Measurements from ENCODE around the gene NUDT14. TPM values are rescaled to one million over a fixed set of nuclear protein-coding genes. Genes with fewer than 3 reads are reported as not detected.

The NUDT14 gene
- total and polyA plus RNA-seq, 2 experiments from 2014 or later: 14.8 to 38.4 TPM

DNA sequence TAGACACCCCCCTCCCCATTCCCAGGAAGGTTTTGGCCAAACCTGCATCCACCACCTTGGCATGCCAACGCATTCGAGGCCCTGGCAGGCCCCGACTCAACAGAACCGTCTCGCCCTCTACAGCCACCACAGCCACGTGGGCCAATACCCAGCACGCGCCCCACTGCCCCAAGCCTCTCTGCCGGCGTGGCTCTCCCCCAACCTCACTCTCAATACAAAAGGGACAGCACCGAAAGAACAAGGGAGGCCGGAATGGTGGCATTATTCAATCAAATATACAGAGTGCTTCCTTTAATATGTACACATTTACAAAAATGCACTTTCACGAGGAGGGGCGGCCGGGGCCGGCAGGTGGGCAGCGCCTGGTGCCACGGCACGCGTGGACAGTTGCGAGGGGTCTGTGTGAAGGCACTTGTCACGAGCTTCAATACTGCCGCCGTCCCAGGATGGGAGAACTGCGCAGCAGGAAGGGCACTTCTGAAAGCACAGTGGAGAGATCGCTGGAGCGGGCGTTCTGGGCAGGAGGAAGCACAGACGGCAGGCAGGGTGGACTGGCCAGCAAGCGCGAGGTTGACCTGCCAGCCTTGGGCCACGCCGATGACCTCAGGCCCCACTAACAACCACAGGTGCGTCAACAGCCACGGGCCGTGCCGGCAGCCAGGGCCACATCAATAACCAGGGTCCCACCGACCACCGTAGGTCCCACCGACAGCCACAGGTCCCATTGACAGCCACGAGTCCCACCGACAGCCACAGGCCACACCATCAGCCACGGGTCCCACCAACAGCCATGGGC is 39.4 kb downstream of the NUDT14 start:
- no peak for TF ChIP-seq EZH2 (IDR thresholded peaks at IDR 0.05; ENCODE audit: low read depth, unreplicated experiment)

DNA sequence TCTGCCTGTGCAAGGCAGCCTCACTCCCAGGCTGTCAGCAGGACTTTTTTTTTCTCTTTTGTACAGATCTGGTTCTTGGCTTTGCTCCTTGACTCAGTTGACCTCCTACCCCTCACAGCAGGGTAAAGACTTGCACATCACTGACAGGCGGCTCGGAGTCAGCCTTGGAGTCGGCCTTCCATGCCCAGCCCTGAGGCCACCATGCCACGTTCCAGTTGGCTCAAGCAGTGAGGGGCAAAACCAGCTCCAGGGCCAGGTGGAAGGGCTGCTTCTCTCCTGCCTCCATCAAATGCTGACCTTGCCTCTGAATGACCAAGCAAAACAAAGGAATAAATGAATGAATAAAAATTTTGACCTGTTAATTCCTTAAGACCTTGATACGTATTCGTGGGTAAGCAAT is 40.1 kb downstream of the NUDT14 start:
- Mint-ChIP-seq H3K27me3 (ENCODE audit: insufficient read depth, low read depth, poor library complexity) (peaks cover 9% of the 10 kb centered on the region), H3K4me3 (no peak overlapping the region), H3K4me1 (no peaks in the 10 kb centered on the region; the same call in 2 of the 3 replicates), H3K27ac (no peak overlapping the region), H3K9me3 (peaks cover 19% of the 10 kb centered on the region), H3K36me3 (ENCODE audit: low read depth) (peaks cover 9% of the 10 kb centered on the region; the same call in 2 of the 3 replicates)
- Histone ChIP-seq H3K4me1 (ENCODE audit: insufficient read depth) (no peaks in the 10 kb centered on the region), H3F3A (replicated peaks; ENCODE audit: low read depth) (no peaks in the 10 kb centered on the region), H3K36me3 (ENCODE audit: insufficient read depth) (no peaks in the 10 kb centered on the region), H3K4me3 (no peak overlapping the region), H2AFZ (no peak overlapping the region), H3K79me2 (replicated peaks; ENCODE audit: insufficient read depth) (no peaks in the 10 kb centered on the region), H4K20me1 (replicated peaks; ENCODE audit: insufficient read depth) (no peaks in the 10 kb centered on the region), H3K27ac (ENCODE audit: low read depth) (no peak overlapping the region), H3K4me2 (no peak overlapping the region), H3K9me2 (ENCODE audit: insufficient read depth) (no peaks in the 10 kb centered on the region), H3K27me3 (ENCODE audit: insufficient read depth) (no peaks in the 10 kb centered on the region)
- no peak for ATAC-seq
- no peak for DNase-seq (ENCODE audit: low spot score)
- TF ChIP-seq, protein P1, sequence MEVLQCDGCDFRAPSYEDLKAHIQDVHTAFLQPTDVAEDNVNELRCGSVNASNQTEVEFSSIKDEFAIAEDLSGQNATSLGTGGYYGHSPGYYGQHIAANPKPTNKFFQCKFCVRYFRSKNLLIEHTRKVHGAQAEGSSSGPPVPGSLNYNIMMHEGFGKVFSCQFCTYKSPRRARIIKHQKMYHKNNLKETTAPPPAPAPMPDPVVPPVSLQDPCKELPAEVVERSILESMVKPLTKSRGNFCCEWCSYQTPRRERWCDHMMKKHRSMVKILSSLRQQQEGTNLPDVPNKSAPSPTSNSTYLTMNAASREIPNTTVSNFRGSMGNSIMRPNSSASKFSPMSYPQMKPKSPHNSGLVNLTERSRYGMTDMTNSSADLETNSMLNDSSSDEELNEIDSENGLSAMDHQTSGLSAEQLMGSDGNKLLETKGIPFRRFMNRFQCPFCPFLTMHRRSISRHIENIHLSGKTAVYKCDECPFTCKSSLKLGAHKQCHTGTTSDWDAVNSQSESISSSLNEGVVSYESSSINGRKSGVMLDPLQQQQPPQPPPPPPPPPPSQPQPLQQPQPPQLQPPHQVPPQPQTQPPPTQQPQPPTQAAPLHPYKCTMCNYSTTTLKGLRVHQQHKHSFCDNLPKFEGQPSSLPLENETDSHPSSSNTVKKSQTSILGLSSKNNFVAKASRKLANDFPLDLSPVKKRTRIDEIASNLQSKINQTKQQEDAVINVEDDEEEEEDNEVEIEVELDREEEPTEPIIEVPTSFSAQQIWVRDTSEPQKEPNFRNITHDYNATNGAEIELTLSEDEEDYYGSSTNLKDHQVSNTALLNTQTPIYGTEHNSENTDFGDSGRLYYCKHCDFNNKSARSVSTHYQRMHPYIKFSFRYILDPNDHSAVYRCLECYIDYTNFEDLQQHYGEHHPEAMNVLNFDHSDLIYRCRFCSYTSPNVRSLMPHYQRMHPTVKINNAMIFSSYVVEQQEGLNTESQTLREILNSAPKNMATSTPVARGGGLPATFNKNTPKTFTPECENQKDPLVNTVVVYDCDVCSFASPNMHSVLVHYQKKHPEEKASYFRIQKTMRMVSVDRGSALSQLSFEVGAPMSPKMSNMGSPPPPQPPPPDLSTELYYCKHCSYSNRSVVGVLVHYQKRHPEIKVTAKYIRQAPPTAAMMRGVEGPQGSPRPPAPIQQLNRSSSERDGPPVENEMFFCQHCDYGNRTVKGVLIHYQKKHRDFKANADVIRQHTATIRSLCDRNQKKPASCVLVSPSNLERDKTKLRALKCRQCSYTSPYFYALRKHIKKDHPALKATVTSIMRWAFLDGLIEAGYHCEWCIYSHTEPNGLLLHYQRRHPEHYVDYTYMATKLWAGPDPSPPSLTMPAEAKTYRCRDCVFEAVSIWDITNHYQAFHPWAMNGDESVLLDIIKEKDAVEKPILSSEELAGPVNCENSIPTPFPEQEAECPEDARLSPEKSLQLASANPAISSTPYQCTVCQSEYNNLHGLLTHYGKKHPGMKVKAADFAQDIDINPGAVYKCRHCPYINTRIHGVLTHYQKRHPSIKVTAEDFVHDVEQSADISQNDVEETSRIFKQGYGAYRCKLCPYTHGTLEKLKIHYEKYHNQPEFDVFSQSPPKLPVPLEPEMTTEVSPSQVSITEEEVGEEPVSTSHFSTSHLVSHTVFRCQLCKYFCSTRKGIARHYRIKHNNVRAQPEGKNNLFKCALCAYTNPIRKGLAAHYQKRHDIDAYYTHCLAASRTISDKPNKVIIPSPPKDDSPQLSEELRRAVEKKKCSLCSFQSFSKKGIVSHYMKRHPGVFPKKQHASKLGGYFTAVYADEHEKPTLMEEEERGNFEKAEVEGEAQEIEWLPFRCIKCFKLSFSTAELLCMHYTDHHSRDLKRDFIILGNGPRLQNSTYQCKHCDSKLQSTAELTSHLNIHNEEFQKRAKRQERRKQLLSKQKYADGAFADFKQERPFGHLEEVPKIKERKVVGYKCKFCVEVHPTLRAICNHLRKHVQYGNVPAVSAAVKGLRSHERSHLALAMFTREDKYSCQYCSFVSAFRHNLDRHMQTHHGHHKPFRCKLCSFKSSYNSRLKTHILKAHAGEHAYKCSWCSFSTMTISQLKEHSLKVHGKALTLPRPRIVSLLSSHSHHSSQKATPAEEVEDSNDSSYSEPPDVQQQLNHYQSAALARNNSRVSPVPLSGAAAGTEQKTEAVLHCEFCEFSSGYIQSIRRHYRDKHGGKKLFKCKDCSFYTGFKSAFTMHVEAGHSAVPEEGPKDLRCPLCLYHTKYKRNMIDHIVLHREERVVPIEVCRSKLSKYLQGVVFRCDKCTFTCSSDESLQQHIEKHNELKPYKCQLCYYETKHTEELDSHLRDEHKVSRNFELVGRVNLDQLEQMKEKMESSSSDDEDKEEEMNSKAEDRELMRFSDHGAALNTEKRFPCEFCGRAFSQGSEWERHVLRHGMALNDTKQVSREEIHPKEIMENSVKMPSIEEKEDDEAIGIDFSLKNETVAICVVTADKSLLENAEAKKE (CRISPR knock-in tag; IDR thresholded peaks at IDR 0.05): no peak
- no peak for TF ChIP-seq NANOG (IDR thresholded peaks at IDR 0.05; ENCODE audit: borderline replicate concordance)
- no peak for TF ChIP-seq JUNB (IDR thresholded peaks at IDR 0.05; ENCODE audit: unreplicated experiment)
- TF ChIP-seq, protein P2, sequence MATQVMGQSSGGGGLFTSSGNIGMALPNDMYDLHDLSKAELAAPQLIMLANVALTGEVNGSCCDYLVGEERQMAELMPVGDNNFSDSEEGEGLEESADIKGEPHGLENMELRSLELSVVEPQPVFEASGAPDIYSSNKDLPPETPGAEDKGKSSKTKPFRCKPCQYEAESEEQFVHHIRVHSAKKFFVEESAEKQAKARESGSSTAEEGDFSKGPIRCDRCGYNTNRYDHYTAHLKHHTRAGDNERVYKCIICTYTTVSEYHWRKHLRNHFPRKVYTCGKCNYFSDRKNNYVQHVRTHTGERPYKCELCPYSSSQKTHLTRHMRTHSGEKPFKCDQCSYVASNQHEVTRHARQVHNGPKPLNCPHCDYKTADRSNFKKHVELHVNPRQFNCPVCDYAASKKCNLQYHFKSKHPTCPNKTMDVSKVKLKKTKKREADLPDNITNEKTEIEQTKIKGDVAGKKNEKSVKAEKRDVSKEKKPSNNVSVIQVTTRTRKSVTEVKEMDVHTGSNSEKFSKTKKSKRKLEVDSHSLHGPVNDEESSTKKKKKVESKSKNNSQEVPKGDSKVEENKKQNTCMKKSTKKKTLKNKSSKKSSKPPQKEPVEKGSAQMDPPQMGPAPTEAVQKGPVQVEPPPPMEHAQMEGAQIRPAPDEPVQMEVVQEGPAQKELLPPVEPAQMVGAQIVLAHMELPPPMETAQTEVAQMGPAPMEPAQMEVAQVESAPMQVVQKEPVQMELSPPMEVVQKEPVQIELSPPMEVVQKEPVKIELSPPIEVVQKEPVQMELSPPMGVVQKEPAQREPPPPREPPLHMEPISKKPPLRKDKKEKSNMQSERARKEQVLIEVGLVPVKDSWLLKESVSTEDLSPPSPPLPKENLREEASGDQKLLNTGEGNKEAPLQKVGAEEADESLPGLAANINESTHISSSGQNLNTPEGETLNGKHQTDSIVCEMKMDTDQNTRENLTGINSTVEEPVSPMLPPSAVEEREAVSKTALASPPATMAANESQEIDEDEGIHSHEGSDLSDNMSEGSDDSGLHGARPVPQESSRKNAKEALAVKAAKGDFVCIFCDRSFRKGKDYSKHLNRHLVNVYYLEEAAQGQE (IDR thresholded peaks at IDR 0.05; ENCODE audit: unreplicated experiment): no peak
- TF ChIP-seq POLR2AphosphoS5 (IDR thresholded peaks at IDR 0.05; ENCODE audit: low read depth): no peak
- no peak for TF ChIP-seq EZH2 (IDR thresholded peaks at IDR 0.05; ENCODE audit: low read depth, unreplicated experiment)
- no peak for TF ChIP-seq ZNF114 (CRISPR knock-in tag; IDR thresholded peaks at IDR 0.05)
- no peak for TF ChIP-seq ZNF331 (CRISPR knock-in tag; IDR thresholded peaks at IDR 0.05; ENCODE audit: low read depth)
- TF ChIP-seq, protein P3, sequence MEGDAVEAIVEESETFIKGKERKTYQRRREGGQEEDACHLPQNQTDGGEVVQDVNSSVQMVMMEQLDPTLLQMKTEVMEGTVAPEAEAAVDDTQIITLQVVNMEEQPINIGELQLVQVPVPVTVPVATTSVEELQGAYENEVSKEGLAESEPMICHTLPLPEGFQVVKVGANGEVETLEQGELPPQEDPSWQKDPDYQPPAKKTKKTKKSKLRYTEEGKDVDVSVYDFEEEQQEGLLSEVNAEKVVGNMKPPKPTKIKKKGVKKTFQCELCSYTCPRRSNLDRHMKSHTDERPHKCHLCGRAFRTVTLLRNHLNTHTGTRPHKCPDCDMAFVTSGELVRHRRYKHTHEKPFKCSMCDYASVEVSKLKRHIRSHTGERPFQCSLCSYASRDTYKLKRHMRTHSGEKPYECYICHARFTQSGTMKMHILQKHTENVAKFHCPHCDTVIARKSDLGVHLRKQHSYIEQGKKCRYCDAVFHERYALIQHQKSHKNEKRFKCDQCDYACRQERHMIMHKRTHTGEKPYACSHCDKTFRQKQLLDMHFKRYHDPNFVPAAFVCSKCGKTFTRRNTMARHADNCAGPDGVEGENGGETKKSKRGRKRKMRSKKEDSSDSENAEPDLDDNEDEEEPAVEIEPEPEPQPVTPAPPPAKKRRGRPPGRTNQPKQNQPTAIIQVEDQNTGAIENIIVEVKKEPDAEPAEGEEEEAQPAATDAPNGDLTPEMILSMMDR (conservative IDR thresholded peaks at IDR 0.05; ENCODE audit: low read depth in 2 of 2): no peak

More for the DNA sequence above, 39.4 kb downstream of the NUDT14 start:
- H3K27me3 ChIP-seq (ENCODE audit: insufficient read depth): no peaks in the 10 kb centered on the region
- H4K20me1 ChIP-seq (replicated peaks; ENCODE audit: insufficient read depth): no peaks in the 10 kb centered on the region
- DNase-seq (ENCODE audit: low spot score) (no peak), ATAC-seq (no peak)
- Mint-ChIP-seq H3K4me1 (no peaks in the 10 kb centered on the region; the same call in 2 of the 3 replicates), H3K27me3 (ENCODE audit: insufficient read depth, low read depth, poor library complexity) (peaks cover 9% of the 10 kb centered on the region), H3K9me3 (peaks cover 19% of the 10 kb centered on the region), H3K27ac (no peak overlapping the region), H3K4me3 (no peak overlapping the region), H3K36me3 (ENCODE audit: low read depth) (peaks cover 9% of the 10 kb centered on the region; the same call in 2 of the 3 replicates)
- H3K9me2 ChIP-seq (ENCODE audit: insufficient read depth): no peaks in the 10 kb centered on the region
- H3K27ac ChIP-seq (ENCODE audit: low read depth): no peak overlapping the region
- H3K36me3 ChIP-seq (ENCODE audit: insufficient read depth): no peaks in the 10 kb centered on the region
- no peak overlapping the region for H3K4me2 ChIP-seq
- H3F3A ChIP-seq (replicated peaks; ENCODE audit: low read depth): no peaks in the 10 kb centered on the region
- H3K4me3 ChIP-seq: no peak overlapping the region
- H2AFZ ChIP-seq: no peak overlapping the region
- H3K4me1 ChIP-seq (ENCODE audit: insufficient read depth): no peaks in the 10 kb centered on the region
- H3K79me2 ChIP-seq (replicated peaks; ENCODE audit: insufficient read depth): no peaks in the 10 kb centered on the region
